Uterus (tissue), 2 donors: ENCODE results near the gene MED26.

Experiments
- POLR2A ChIP-seq, 2 donors: fragments of 450-650 bp; IDR thresholded peaks; one replicate each; pipeline ENCODE4 v1.6.1; 2016; ENCODE audit warnings: antibody characterized with exemption in 2 of 2, mild to moderate bottlenecking in 1 of 2, moderate library complexity in 1 of 2
- TF ChIP-seq, protein P1 (sequence below), 4 experiments: fragments of 200-600 bp in 2 of 4; fragments of 450-650 bp in 2 of 4; sonication (generic) in 2 of 4; IDR thresholded peaks; one replicate each; pipeline ENCODE4 v1.5.1; 2016 to 2019; ENCODE audit warnings: antibody characterized with exemption in 4 of 4, mild to moderate bottlenecking in 2 of 4, moderate library complexity in 1 of 4

DNA sequence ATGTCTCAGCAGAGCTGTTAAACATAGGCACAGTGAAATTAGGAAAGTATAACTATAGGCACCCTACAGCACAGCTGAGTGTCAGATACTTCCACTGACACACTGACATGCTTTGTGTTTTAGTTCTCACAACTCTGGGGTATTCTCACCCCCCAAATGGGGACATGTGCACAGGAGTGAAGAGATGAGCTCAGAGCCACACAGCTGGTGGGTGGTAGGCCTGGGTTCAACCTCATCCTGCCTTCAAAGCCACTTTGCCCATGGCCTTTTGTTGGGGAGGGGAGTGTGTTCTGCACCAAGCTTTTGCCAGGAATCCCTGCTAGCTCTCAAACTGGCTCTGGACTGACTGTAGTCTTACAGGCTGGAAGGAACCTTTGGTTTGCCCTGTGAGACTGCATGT lies 54.1 kb downstream of the MED26 start:
- TF ChIP-seq, protein P1, sequence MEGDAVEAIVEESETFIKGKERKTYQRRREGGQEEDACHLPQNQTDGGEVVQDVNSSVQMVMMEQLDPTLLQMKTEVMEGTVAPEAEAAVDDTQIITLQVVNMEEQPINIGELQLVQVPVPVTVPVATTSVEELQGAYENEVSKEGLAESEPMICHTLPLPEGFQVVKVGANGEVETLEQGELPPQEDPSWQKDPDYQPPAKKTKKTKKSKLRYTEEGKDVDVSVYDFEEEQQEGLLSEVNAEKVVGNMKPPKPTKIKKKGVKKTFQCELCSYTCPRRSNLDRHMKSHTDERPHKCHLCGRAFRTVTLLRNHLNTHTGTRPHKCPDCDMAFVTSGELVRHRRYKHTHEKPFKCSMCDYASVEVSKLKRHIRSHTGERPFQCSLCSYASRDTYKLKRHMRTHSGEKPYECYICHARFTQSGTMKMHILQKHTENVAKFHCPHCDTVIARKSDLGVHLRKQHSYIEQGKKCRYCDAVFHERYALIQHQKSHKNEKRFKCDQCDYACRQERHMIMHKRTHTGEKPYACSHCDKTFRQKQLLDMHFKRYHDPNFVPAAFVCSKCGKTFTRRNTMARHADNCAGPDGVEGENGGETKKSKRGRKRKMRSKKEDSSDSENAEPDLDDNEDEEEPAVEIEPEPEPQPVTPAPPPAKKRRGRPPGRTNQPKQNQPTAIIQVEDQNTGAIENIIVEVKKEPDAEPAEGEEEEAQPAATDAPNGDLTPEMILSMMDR (IDR thresholded peaks at IDR 0.05), result no peak
- no peak for TF ChIP-seq POLR2A (IDR thresholded peaks at IDR 0.05)
